ENCODE results near the gene PTK6. TPM values are rescaled to one million over a fixed set of nuclear protein-coding genes. Genes with fewer than 3 reads are reported as not detected.
"Not testable (repeated sequence)": the region's sequence is repeated elsewhere in the genome, so short reads cannot be mapped to it uniquely, and the experiment has no call there.

Gene PTK6
- total RNA-seq, 1 donor from 2014 or later = 0.13 TPM

GRCh38 chr20:63572788-63573646 is 35.8 kb upstream of the PTK6 start:
- Mint-ChIP-seq H3K4me3 (ENCODE audit: unreplicated experiment) (peak overlapping the region; percentile 76), H3K4me1 (ENCODE audit: unreplicated experiment) (peaks cover 15% of the 10 kb centered on the region), H3K36me3 (ENCODE audit: unreplicated experiment) (no peaks in the 10 kb centered on the region), H3K27ac (ENCODE audit: unreplicated experiment) (peak overlapping the region; percentile 57), H3K27me3 (ENCODE audit: unreplicated experiment) (no peaks in the 10 kb centered on the region), H3K9me3 (ENCODE audit: unreplicated experiment) (no peaks in the 10 kb centered on the region)
- DNase-seq (ENCODE audit: extremely low spot score, unreplicated experiment) = no peak
- TF ChIP-seq, protein P1, sequence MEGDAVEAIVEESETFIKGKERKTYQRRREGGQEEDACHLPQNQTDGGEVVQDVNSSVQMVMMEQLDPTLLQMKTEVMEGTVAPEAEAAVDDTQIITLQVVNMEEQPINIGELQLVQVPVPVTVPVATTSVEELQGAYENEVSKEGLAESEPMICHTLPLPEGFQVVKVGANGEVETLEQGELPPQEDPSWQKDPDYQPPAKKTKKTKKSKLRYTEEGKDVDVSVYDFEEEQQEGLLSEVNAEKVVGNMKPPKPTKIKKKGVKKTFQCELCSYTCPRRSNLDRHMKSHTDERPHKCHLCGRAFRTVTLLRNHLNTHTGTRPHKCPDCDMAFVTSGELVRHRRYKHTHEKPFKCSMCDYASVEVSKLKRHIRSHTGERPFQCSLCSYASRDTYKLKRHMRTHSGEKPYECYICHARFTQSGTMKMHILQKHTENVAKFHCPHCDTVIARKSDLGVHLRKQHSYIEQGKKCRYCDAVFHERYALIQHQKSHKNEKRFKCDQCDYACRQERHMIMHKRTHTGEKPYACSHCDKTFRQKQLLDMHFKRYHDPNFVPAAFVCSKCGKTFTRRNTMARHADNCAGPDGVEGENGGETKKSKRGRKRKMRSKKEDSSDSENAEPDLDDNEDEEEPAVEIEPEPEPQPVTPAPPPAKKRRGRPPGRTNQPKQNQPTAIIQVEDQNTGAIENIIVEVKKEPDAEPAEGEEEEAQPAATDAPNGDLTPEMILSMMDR (IDR thresholded peaks at IDR 0.05) = no peak

DNA sequence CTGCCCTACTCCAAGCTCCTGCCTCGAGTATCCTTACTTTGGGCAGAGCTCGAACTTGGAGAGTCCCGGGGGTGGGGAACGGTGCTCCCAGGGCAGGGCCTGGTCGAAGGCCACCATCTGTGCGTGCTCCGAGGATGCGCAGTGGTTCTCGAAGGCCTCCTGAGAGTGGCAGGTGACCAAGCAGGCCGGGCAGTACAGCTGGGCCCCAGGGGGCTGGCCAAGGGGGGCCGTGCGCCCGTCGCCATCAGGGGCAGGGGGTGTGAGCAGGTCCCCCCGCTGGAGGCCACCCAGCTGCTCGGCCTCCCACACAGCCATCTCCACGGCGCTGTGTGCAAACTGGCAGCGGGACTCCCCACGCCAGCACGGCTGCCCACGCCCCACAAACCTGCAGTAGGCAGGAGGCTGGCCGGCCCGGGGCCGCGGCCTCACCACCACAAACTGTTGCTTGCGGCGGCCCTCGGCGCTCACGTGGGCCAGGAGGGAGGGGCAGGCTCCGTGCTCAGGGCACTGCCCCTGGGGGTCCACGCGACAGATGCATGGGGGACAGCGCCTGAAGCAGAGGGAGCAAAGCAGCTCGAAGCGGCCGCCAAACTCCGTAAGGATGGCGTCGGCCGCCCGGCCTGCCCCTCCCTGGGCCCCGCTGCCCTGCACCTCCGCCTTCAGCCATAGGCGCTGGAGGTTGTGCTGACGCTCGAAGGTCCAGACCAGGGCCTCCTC is 35.1 kb upstream of the PTK6 start:
- Mint-ChIP-seq H3K4me1 (ENCODE audit: unreplicated experiment) (peaks cover 15% of the 10 kb centered on the region), H3K4me3 (ENCODE audit: unreplicated experiment) (no peak overlapping the region), H3K27ac (ENCODE audit: unreplicated experiment) (no peak overlapping the region), H3K36me3 (ENCODE audit: unreplicated experiment) (no peaks in the 10 kb centered on the region), H3K9me3 (ENCODE audit: unreplicated experiment) (no peaks in the 10 kb centered on the region), H3K27me3 (ENCODE audit: unreplicated experiment) (no peaks in the 10 kb centered on the region)
- TF ChIP-seq, protein P1 (IDR thresholded peaks at IDR 0.05) = no peak
- no peak for DNase-seq (ENCODE audit: extremely low spot score, unreplicated experiment)

DNA sequence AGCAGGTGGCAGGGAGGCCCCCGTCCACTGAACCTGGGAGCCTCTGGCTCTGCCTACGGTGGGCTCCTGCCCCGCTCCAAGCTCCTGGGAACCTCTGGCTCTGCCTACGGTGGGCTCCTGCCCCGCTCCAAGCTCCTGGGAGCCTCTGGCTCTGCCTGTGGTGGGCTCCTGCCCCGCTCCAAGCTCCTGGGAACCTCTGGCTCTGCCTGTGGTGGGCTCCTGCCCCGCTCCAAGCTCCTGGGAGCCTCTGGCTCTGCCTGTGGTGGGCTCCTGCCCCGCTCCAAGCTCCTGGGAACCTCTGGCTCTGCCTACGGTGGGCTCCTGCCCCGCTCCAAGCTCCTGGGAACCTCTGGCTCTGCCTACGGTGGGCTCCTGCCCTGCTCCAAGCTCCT is 33.9 kb upstream of the PTK6 start:
- not testable (repeated sequence) for H3K27ac Mint-ChIP-seq (ENCODE audit: unreplicated experiment); H3K9me3 Mint-ChIP-seq (ENCODE audit: unreplicated experiment); DNase-seq (ENCODE audit: extremely low spot score, unreplicated experiment); H3K36me3 Mint-ChIP-seq (ENCODE audit: unreplicated experiment); H3K27me3 Mint-ChIP-seq (ENCODE audit: unreplicated experiment); H3K4me3 Mint-ChIP-seq (ENCODE audit: unreplicated experiment)
- H3K4me1 Mint-ChIP-seq (ENCODE audit: unreplicated experiment) = peaks cover 12% of the 10 kb centered on the region

DNA sequence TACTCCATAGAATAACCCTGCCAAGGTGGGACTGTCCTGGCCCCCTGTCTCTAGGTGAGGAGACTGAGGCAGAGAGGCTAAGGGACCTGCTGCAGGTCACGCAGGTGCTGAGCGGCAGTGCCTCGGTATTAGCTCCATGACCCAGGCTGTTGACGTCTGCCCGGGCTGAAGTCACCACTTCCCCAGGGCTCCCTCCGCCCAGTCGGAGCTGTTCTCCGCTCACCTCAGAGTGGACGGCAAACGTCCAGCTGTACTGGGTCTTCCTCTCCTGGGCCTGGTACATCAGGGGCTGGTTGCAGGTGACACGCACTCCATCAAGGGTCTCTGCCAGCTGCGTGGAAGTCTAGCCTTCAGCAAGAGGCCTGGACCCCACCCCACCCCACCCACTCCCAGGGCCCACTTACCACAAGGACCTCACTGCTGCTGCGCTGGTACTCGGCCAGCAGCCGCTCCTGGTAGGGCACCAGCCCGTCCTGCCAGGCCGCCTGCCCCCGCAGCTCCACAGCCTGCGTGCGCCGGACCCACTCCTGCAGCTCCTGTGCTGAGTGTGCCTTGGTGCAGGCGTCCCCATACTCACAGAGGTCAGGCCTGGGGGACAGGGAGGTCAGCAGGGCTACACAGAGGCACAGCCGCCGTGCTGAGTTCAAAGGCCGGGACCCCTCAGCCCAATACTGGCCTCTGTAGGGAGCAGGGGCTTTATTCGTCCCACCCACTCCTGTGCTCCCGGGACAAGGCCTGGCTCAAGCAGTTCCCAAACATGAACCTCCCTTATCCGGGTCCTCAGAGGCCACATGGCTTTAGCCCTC is 33.3 kb upstream of the PTK6 start:
- TF ChIP-seq, protein P1 (IDR thresholded peaks at IDR 0.05) = no peak
- no peak overlapping the region for H3K27ac Mint-ChIP-seq (ENCODE audit: unreplicated experiment)
- peaks cover 9% of the 10 kb centered on the region for H3K4me1 Mint-ChIP-seq (ENCODE audit: unreplicated experiment)

DNA sequence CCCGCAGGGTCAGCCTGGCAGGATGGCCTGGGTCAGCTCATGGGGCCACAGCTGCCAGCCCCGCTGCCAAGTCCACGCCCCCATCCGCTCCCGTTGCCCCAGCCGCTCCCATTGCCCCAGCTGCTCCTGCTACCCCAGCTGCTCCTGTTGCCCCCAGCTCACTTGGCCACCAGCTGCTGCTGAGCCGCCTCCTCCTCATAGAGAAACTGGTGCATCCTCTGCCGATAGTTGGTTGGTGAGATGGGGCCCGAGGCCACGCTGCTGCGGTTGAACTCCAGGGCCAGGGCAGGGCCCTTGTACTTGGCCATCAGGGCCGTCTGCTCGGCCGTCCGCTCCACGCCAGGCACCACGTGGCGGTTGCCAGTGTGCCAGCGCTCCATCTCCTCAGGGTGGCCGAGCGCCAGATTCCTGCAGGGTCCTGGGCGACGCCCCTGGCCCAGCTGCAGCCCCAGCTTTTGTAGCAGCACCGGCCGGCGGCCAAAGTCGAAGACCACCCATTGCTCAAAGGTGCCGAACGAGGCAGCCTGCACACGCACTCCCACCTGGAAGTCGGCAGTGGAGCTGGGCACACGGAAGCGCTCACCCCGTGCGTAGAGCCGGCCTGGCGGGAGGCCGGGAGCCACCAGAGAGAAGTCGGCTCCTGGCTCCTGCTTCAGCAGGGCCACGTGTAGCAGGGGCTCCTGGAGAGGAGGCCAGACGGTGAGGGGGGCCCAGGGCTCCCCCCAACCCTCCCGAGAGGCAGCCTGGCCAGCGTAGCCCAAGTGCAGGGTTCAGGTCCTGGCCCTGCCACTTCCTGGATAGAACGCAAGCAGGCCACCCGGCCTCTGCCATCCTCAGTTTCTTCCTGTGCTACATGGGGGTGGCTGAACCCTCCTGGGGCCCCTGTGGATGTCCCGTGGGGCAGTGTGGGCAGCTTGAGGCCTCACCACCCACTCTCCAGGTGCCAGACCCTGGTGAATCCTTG is 32.1 kb upstream of the PTK6 start:
- H3K4me3 Mint-ChIP-seq (ENCODE audit: unreplicated experiment) = no peak overlapping the region
- no peaks in the 10 kb centered on the region for H3K27me3 Mint-ChIP-seq (ENCODE audit: unreplicated experiment)
- H3K4me1 Mint-ChIP-seq (ENCODE audit: unreplicated experiment) = peaks cover 3% of the 10 kb centered on the region
- H3K36me3 Mint-ChIP-seq (ENCODE audit: unreplicated experiment) = no peaks in the 10 kb centered on the region
- H3K9me3 Mint-ChIP-seq (ENCODE audit: unreplicated experiment) = no peaks in the 10 kb centered on the region
- TF ChIP-seq, protein P1 (IDR thresholded peaks at IDR 0.05) = no peak
- DNase-seq (ENCODE audit: extremely low spot score, unreplicated experiment) = no peak
- no peak overlapping the region for H3K27ac Mint-ChIP-seq (ENCODE audit: unreplicated experiment)

More for the DNA sequence above, 33.3 kb upstream of the PTK6 start:
- H3K4me3 Mint-ChIP-seq (ENCODE audit: unreplicated experiment) = no peak overlapping the region
- no peaks in the 10 kb centered on the region for H3K27me3 Mint-ChIP-seq (ENCODE audit: unreplicated experiment)
- H3K36me3 Mint-ChIP-seq (ENCODE audit: unreplicated experiment) = no peaks in the 10 kb centered on the region
- H3K9me3 Mint-ChIP-seq (ENCODE audit: unreplicated experiment) = no peaks in the 10 kb centered on the region
- no peak for DNase-seq (ENCODE audit: extremely low spot score, unreplicated experiment)
